Epithelial cell of prostate (primary cell): ENCODE measurements around the gene BMP8A.
"Not testable (repeated sequence)": the region's sequence is repeated elsewhere in the genome, so short reads cannot be mapped to it uniquely, and the experiment has no call there.

ENCODE experiments used
- DNase-seq: peaks from one replicate; pipeline ENCODE4 v3.0.0-alpha.2; 2011; ENCODE audit warnings: low read depth, low spot score
- H3K27ac ChIP-seq: fragments of 450-650 bp; 2 replicates; pipeline ENCODE4 v1.5.1; 2017; ENCODE audit warnings: mild to moderate bottlenecking

Gene BMP8A

DNA sequence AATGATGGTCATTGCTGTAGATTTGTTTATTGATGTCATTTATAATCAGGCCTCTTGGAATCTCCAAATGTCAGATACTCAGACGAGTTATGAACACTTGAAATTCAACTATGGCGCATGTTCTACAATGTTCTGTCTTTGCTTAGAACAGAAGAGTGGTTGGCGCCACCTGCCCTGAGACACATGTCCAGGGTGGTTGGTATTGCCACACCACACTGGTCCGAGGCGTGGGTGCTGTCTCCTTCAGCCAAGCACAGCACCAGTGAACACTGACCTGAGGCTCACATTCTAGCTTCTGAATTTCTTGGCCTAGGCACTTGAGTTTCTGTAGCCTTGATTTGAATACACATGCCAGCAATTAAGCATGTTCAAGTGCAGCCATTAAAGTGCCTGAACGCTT lies 10.1 kb upstream of the BMP8A start:
- no peak overlapping the region for H3K27ac ChIP-seq
- DNase-seq: no peak

DNA sequence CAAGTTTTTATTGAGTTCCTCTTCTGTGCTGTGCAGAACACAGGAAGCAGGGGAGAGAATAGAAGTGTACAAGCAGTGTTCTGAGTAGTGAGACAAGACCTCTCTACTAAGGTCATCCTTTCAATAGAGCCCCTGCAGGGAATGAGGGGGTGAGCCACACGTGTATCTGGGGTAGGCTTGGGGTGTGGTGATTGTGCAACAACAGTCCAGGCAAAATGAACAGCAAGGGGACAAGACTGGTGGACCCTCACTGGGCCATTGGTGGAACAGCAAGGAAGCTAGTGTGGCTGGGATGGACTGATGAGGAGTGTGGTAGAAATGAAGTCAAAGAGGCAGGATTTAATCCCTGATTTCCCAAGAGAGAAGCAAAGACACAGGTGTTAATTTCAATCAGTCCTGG lies 8.2 kb upstream of the BMP8A start:
- H3K27ac ChIP-seq: no peak overlapping the region
- DNase-seq: no peak

DNA sequence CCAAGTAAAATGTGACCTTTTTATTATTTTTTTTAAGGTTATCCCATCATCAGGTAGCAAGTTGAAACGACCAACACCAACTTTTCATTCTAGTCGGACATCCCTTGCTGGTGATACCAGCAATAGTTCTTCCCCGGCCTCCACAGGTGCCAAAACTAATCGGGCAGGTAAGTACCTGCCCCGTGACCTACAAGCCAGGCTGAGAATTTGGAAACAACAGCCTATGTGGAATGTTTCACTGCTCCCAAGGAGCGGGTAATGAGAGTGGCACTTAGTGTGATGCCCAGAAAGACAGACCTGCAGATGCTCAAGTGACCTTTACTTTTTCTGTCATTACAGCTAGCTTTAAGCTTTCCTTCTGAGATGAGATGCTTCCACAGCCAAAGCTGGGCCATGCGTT lies 6.9 kb upstream of the BMP8A start:
- H3K27ac ChIP-seq: no peak overlapping the region
- DNase-seq: no peak

DNA sequence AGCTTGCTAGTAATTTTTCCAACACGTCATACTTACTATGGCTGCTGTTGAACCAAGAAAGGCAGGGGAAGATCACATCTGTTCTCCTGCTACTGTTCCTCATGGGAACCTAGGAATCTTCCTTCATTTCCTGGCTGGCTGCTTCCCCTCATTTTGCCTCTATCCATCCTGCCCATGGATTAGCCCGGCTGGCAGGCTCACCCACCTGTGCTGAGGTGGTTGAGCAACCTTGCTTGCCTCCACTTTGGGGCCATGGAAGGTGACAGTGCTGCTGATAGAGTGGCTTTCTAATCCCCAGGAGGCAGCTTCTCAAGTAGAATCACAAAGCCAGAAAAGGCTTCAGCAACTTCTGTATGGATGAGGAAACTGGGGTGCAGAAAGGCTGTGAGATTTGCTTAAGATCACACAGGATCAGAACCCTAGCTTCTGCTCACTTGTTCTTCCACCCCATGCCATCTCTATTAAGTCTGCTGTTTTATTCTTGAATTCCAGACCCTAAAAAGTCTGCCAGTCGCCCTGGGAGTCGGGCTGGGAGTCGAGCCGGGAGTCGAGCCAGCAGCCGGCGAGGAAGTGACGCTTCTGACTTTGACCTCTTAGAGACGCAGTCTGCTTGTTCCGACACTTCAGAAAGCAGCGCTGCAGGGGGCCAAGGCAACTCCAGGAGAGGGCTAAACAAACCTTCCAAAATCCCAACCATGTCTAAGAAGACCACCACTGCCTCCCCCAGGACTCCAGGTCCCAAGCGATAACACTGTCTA lies 6.2 kb upstream of the BMP8A start:
- no peak for DNase-seq
- H3K27ac ChIP-seq: no peak overlapping the region

DNA sequence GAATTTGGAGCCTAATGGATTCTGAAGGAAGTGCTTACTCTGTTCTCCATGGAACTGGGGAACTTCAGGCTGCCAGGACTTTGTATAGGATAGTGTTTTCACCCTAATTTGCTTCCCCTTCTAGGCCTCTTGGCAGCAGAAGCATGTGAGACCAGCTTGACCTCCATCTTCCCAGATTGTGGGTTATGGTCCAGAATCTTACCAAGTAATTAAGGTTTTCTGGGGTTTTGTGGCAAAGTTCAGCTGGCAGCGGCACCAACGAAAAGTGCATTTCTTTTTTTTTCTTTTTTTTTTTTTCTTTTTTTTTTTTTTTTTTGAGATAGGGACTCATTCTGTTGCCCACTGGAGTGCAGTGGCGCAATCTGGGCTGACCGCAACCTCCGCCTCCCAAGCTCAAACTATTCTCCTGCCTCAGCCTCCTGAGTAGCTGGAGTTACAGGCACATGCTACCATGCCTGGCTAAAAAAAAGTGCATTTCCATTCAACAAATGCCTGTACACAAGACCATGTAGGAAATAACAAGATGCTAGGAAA lies 3.4 kb upstream of the BMP8A start:
- H3K27ac ChIP-seq: no peak overlapping the region
- DNase-seq: no peak

DNA sequence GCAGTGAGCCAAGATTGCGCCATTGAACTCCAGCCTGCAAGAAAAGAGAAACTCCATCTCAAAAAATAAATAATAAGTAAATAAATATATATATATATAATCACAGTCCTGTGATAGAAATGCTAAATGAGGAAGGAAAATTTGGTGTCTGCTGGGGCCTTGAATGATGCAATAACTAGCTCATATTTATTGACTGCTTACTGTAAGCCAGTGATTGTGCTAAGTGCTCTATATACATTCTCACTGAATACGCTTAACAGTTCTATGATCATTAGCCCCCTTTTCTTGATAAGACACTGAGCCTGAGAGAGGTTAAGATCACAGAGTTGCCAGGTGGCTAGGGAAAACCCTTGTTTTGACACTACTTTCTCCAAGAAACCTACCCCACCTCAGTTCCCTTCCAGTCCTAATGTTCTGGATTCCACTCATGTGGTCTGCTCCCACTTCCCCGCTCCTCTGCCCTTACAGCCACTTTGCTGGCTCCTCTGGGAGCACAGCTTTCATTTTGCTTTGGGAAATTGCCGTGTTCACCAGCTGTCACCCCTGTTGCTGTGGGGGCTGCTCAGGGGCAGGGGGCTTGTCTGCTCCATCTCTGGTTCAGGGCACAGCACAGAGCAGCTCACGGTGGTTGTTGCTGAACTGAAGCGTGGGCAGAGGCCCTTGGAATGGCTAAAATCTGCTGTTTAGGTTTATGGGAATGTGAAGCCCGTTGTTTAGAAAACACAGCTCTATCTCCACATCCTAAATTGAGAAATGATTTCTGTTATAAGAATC lies 2.5 kb upstream of the BMP8A start:
- DNase-seq: no peak
- H3K27ac ChIP-seq: no peak overlapping the region

DNA sequence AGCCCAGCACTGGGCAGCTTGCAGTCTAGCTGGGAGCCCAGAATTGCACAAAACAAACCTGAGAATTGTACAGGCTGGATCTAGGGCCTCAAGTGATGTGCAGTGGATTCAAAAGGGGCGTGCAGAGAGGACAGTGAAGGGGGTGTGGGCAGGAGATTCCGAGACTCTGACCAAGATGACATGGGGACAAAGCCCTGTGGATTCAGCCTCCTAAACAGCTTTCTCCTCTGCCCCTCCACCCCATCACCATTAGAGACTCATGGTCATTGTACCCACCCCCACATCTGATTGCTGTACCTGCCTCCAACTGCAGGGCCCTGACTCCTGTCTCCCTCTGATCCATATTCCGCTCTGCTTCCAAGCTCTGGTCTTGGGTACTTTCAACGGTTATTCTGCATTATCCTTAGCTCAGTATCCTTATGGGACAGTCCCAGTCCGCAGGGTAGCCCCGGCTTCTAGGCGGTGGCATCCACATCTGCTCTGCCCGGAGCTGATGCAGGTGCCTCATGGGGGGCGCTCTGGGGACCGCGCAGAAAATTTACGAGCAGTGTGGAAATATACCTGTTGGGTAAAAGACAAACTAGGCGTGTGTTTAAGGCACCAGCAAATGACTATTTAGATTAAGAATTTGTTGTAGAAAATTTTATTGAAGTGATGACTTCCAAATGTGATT lies 1.7 kb upstream of the BMP8A start:
- no peak for DNase-seq
- H3K27ac ChIP-seq: no peak overlapping the region

DNA sequence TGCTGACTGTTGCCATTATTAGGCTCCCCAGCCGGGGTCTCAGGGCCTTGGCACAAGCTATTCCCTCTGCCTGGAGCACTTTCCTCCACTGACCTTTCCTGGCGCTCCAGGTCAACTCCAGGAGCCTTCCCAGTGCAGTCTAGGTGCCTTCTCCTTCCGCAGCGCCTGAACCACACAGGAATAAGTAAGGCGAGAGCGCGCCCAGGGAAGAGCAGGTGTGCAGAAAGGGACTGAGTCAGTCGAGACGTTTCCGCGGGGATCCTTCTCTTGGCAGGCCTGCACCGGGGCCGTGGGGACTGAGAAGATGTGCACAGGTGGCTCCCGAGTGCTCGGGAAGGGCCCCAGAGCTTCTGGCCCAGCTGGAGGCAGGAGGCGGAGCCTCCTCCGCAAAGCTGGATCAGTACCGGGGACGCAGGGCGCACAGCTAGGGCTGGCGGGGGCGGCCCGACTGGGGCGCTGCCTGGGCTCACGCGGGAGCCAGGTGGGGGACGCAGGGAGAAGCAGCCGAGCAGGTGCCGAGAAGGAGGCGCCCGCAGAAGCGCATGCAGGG lies 765 bp upstream of the BMP8A start:
- H3K27ac ChIP-seq: no peak overlapping the region
- no peak for DNase-seq

DNA sequence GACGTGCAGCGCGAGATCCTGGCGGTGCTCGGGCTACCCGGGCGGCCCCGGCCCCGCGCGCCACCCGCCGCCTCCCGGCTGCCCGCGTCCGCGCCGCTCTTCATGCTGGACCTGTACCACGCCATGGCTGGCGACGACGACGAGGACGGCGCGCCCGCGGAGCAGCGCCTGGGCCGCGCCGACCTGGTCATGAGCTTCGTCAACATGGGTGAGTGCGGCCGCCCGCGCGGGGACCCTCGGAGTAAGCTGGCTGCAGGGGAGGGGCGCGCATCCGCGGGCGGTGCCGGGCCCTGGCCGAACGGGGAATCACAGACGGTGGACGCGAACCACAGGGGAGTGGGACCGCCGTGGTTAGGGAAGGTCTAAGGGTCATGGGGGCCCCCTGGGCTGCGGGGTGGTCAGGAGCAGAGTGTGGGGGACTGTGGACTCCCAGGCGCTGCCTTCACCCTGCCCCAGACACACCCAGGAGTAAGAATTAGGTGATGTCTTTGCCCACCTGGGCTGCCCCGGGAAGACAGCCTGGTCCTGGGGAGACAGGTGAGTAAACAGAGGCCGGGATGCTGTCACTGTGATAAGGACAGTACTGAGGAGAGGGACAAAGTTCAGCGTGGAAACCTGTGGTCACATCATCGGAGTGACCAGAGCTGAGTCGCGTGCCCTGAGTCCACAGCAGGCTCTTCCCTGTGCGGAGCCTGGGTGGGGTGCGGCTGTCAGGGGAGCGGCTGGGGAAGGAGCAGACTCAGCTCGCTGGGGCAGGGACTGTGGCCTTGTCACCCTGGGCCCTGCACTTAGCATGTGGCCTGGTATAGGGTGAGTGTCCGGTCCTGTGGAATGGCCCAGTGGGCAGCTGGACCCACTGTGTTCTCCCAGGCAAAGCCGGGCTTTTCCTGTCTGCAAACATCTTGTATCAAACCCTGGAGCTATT lies 944 bp downstream of the BMP8A start:
- not testable (repeated sequence) for DNase-seq, H3K27ac ChIP-seq

DNA sequence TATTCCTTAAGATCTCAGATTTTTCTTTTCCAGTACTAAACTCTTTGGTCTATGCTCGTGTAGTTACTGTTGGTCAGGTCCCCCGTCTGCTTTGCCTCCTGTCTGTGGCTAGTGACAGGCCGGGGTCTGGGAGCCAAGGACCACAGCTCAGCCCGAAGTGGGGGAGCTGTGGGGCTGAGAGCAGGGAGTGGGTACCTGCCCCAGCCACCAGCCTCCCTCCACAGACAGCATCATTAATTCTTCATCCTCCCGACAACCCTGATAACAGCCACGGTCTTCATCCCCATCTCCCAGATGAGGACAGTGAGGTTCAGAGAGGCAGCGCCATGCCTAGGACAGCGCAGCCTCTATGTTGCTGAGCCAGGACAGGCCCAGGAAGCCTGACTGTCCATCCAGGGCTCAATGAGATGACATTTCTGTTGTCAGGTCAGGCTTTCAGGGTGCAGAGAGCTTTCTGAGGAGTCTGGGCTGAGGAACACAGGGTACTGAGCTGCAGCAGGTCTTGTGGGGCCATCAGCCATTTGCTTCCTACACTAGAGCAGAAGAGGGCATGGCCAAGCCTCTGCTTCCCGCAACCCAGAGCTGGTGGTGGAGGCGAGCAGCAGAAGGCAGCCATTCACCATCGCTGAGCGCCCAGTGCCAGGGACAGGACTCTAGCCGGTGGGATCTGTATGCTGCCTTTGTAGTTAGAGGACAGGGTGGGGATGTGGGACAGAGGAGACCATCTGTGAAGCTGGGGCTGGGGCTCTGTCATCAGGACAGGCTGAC lies 1.8 kb downstream of the BMP8A start:
- not testable (repeated sequence) for H3K27ac ChIP-seq, DNase-seq

DNA sequence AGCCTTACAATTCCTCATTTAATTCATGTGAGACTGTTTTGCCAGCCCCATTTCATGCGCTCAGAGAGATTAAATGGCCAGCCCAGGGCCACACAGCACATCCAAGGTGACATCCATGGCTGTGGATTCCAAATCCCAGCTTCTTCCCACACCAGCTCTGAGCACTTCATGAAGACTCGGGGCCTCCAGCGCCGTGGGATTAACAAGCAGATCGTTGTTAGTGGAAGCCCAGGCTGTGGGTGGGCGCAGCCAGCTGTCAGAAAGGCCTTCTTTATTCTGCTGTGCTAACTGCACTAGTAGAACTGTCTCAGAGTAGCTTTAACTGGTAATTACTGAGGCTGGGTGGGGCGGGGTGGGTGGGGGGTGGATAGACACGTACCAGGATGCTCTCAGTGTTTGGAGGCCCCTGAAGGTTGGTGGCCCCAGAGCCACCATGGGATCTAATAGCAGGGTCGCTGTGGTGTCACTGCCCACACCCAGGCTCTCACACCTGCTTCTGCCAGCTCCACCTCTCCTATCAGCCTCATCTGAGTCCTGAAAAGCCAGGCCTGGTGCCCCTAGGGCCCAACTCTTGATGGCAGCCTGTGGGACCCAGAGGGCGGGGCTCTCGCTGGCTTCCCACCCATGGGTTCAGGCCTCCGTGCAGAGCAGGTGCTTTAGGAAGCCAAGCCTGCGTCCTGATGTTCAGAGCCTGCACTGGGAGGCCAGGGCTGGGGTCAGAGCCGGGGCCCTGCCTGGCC lies 3.4 kb downstream of the BMP8A start:
- no peak for DNase-seq

DNA sequence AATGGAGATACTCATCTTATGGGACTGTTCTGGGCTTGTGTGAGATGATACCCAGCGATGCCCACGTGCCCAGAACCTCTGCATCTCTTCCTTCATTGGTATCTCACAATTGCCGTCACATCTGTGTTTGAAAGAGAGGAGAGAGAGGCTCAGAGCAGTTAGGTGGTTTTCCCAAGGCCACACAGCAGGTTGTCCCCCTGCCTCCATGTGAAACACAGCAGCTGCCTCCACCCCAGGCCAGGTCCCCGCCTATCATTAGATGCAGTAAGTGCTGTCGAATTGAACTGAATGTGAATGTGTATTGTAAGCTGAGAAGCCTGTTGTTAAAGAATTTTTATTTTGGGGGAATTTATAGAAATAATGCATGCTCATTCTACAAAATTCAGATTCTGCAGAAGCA lies 5.1 kb downstream of the BMP8A start:
- DNase-seq: not testable (repeated sequence)

More for the DNA sequence above, 3.4 kb downstream of the BMP8A start:
- H3K27ac ChIP-seq: no peak overlapping the region

DNA sequence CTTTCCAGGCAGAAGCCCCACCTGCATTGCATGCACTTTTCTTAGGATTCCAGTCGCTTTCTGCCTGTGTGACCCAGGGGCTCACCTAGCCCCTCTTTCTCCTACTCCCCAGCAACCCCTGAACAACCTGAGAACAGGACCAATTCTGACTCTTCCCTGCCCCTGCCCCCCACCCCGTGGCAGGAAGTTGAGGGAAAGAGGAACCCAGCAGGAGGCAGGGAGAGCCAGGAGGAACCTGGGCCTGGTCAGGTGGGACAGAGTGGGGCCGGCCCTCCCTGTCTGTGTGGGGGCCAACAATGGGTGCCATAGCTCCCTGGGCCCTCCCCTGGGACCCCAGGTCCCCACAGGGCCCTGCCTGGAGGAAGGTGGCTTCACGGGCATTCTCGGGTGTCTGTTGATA lies 6.1 kb downstream of the BMP8A start:
- no peak for DNase-seq
- H3K27ac ChIP-seq: no peak overlapping the region

More for the DNA sequence above, 5.1 kb downstream of the BMP8A start:
- H3K27ac ChIP-seq: not testable (repeated sequence)

DNA sequence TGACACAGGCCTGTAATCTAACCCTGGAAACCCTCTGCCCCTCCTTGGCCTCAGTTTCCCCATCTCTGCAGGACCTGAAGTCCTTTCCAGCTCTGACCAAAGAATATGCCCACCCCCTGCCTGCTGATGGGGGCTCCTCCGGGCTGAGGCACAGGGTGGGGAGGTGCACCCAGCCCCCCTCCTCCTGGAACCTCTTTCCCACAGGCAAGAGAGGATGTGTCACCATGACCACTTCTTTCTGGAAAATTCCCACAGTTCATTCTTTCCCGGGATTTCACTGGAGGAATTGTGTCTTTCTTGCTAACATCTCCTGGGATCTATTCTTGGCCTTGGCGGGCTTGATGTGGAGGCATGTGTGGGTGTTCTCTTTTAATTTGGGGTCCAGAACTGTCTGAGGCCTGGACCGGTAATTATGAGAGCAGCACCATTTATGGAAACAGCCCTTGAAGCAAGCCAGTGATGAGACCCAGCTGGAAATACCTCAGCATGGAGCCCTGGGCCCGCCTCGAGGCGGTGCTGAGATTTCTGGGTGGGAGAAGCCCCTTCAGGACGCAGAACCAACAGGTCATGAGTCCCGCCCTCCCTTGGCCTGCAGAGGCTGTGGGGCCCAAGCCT lies 6.8 kb downstream of the BMP8A start:
- not testable (repeated sequence) for DNase-seq, H3K27ac ChIP-seq

DNA sequence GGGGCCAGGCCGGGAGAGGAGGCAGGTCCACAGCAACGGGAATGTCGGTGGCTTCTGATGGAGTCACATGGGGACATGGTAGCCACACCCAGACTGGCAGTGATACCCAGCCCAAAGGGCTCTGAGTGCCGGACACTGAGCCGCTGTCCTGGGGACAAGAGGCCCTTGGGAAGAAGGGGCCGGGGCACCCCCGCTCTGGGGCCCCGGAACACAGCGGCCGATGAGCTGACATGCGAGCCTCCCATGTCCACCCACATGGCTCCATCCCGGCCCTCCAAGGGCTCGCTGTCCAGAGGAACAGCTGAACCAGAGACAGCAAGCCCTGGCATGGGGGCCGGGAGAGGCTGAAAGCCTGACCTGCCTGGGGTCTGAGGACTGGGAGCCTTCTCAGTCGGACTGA lies 7.4 kb downstream of the BMP8A start:
- not testable (repeated sequence) for H3K27ac ChIP-seq, DNase-seq

DNA sequence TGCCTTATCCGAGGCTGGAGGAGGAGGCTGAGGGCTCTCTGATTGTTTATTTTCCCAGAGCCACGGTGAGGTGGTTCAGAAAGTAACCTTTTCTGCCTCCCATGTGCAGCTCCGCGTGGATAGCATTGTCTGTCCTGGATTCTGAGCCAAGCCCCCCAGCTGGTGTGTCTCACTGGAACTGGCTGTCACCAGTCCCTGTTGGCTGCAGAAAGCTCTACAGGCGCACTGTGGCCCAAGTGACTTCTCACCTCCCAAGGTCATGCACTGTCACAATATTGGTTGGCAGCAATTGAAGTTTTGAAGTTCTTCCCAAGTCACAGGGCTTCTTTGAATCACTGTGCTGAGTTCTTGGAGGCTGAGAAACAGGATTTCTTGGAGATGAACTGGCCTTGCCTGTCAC lies 8.2 kb downstream of the BMP8A start:
- no peak for DNase-seq
- no peak overlapping the region for H3K27ac ChIP-seq

DNA sequence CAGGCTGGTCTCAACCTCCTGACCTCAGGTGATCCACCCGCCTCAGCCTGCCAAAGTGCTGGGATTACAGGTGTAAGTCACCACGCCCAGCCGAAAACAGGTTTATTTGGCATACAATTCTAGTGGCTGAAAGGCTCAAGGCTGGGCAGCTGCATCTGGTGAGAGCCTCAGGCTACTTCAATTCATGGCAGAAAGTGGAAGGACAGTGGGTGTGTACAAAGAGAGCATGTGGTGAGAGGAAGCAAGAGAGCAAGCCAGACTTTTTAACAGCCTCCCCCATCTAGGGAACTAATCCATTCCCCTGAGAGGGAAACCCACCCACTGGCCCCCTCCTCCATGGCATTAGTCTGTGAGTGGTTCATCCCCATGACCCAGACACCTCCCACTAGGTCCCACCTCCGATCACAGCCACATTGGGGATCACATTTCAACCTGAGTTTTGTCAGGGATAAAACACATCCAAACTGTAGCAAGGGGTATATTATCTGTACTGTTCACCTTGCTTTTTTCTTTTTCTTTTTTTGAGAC lies 9.5 kb downstream of the BMP8A start:
- no peak for DNase-seq
- no peak overlapping the region for H3K27ac ChIP-seq

DNA sequence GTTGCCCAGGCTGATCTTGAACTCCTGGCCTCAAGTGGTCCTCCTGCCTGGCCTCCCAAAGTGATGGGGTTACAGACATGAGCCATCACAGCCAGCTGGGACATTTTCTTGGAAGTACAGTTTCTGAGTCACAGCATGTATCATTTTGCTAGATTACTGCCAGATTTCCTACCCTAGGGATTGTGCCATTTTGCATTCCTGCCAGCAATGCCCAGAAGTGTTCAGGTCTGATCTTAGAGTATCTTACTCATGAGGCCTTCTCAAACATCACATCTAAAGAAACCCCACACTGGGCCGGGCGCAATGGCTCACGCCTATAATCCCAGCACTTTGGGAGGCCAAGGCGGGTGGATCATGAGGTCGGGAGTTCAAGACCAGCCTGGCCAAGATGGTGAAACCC lies 10.2 kb downstream of the BMP8A start:
- DNase-seq: no peak
- H3K27ac ChIP-seq: no peak overlapping the region
